Keratinocyte (primary cell): Measurements from ENCODE around the gene TENM4. TPM values are rescaled to one million over a fixed set of nuclear protein-coding genes. Genes with fewer than 3 reads are reported as not detected.

Experiments
- DNase-seq: peaks from one replicate; pipeline ENCODE4 v3.0.0-alpha.2; 2011; ENCODE audit warnings: low read depth, missing footprints, low spot score
- FAIRE-seq: peaks from 2 replicates; lab custom pipeline; 2011; peaks lifted over from hg19 to GRCh38; lab: Jason Lieb, UNC
- H2AFZ ChIP-seq: 2 replicates; pipeline ENCODE4 v1.6.0; 2012; ENCODE audit warnings: low read length, control low read depth, inconsistent platforms; ENCODE audit not compliant: control insufficient read depth
- H3K27ac ChIP-seq: 2 replicates; pipeline ENCODE4 v1.5.1; 2011; ENCODE audit warnings: low read length; ENCODE audit not compliant: control insufficient read depth, insufficient read depth
- H3K27me3 ChIP-seq: 3 replicates; pipeline ENCODE4 v1.6.0; 2011; ENCODE audit warnings: low read length; ENCODE audit not compliant: control insufficient read depth, insufficient read depth; ENCODE audit errors: extremely low read depth
- H3K36me3 ChIP-seq, 2 experiments: 2 replicates in 1 of 2; 3 replicates in 1 of 2; pipeline ENCODE4 v1.5.1; 2011; ENCODE audit warnings: low read length in 2 of 2, mild to moderate bottlenecking in 1 of 2; ENCODE audit not compliant: control insufficient read depth in 2 of 2, insufficient read depth in 2 of 2; ENCODE audit errors: extremely low read depth in 1 of 2
- H3K4me1 ChIP-seq: 3 replicates; pipeline ENCODE4 v1.5.1; 2011; ENCODE audit warnings: low read length; ENCODE audit not compliant: control insufficient read depth, insufficient read depth; ENCODE audit errors: extremely low read depth
- H3K4me2 ChIP-seq: 3 replicates; pipeline ENCODE4 v1.6.0; 2011; ENCODE audit warnings: low read depth, low read length; ENCODE audit not compliant: control insufficient read depth, insufficient read depth; ENCODE audit errors: extremely low read depth
- H3K4me3 ChIP-seq, 3 experiments: fragments of 200-600 bp in 1 of 3; sonication (generic) in 1 of 3; 2 replicates in 2 of 3; 3 replicates in 1 of 3; pipeline ENCODE4 v1.5.1; 2011 to 2016; ENCODE audit warnings: low read length in 3 of 3, mild to moderate bottlenecking in 3 of 3, control low read depth in 2 of 3, inconsistent platforms in 1 of 3, low read depth in 1 of 3, mixed read lengths in 1 of 3, mixed run types in 1 of 3, moderate library complexity in 1 of 3; ENCODE audit not compliant: control insufficient read depth in 2 of 3, insufficient read depth in 2 of 3; ENCODE audit errors: extremely low read depth in 1 of 3
- H3K79me2 ChIP-seq: 2 replicates; pipeline ENCODE4 v1.6.0; 2012; ENCODE audit warnings: low read length; ENCODE audit not compliant: control insufficient read depth, insufficient read depth
- H3K9ac ChIP-seq: 3 replicates; pipeline ENCODE4 v1.6.0; 2011; ENCODE audit warnings: low read length; ENCODE audit not compliant: control insufficient read depth, insufficient read depth; ENCODE audit errors: extremely low read depth
- H3K9me1 ChIP-seq: 3 replicates; pipeline ENCODE4 v1.6.0; 2011; ENCODE audit warnings: low read length; ENCODE audit not compliant: control insufficient read depth, insufficient read depth; ENCODE audit errors: extremely low read depth
- H3K9me3 ChIP-seq: 2 replicates; pipeline ENCODE4 v1.5.1; 2012; ENCODE audit warnings: low read depth, low read length; ENCODE audit not compliant: control insufficient read depth
- H4K20me1 ChIP-seq: 3 replicates; pipeline ENCODE4 v1.6.0; 2011; ENCODE audit warnings: low read length; ENCODE audit not compliant: control insufficient read depth, insufficient read depth; ENCODE audit errors: extremely low read depth
- CTCF ChIP-seq, 3 experiments: IDR thresholded peaks in 1 of 3; conservative IDR thresholded peaks in 1 of 3; optimal IDR thresholded peaks in 1 of 3; 2 replicates in 2 of 3; 3 replicates in 1 of 3; pipeline versions ENCODE3 to v1.5.1; 2011; ENCODE audit warnings: low read length in 3 of 3, mild to moderate bottlenecking in 3 of 3, moderate library complexity in 2 of 3, control low read depth in 1 of 3, inconsistent platforms in 1 of 3; ENCODE audit not compliant: insufficient read depth in 2 of 3; ENCODE audit errors: extremely low read depth in 1 of 3
- EZH2 ChIP-seq: IDR thresholded peaks from one replicate; pipeline ENCODE4 v1.6.1; 2012; ENCODE audit warnings: inconsistent platforms, mild to moderate bottlenecking, low read length, moderate library complexity
- dilution Hi-C: fragments of 300-500 bp; cut with MboI; formaldehyde crosslinking; loops from one replicate; pipeline ENCODE4 v1.7.0; 2020; ENCODE audit warnings: low sequenced_read_pairs; ENCODE audit not compliant: extremely low pct_ligation_motif_present
- polyA plus RNA-seq, 5 experiments: library from polyadenylated mRNA; depleted of rRNA in 3 of 5; stranded (reverse) in 3 of 5; stranded (forward) in 1 of 5; unstranded in 1 of 5; fragments of >200 nt; gene quantifications; 1 replicate in 1 of 5; 2 replicates in 3 of 5; 3 replicates in 1 of 5; pipeline versions ENCODE4 v1.2.1 to v1.2.3, GENCODE V29; 2011 to 2012; ENCODE audit warnings: missing spikeins in 2 of 5, low read depth in 1 of 5, low replicate concordance in 1 of 5

TENM4 gene
- polyA plus RNA-seq, 1 donor (not counting 4 experiments of a cell fraction or from before 2014, with no cell fraction given) = 3.5 TPM

GRCh38 chr11:79311461-79311860 lies 129.4 kb downstream of the TENM4 start:
- H3K27ac ChIP-seq = no peak overlapping the region
- peaks cover 5% of the 10 kb centered on the region for H3K9me1 ChIP-seq
- H4K20me1 ChIP-seq = no peaks in the 10 kb centered on the region
- H3K4me2 ChIP-seq = no peak overlapping the region
- H3K79me2 ChIP-seq = peaks cover 3% of the 10 kb centered on the region
- dilution Hi-C loops = no loop called here
- no peaks in the 10 kb centered on the region for H3K4me1 ChIP-seq
- no peak overlapping the region for H3K4me3 ChIP-seq
- TF ChIP-seq EZH2 = no peak
- TF ChIP-seq CTCF (optimal IDR thresholded peaks at IDR 0.05 in 1 of 3, IDR thresholded peaks at IDR 0.05 in 1 of 3, conservative IDR thresholded peaks at IDR 0.05 in 1 of 3; ENCODE audit: extremely low read depth in 1 of 3, insufficient read depth in 2 of 3, low read length in 3 of 3) = no peak
- H3K36me3 ChIP-seq = no peaks in the 10 kb centered on the region
- H3K9me3 ChIP-seq = no peaks in the 10 kb centered on the region
- no peaks in the 10 kb centered on the region for H3K27me3 ChIP-seq
- DNase-seq (no peak), FAIRE-seq (no peak)
- H2AFZ ChIP-seq = no peak overlapping the region
- H3K9ac ChIP-seq = no peak overlapping the region

GRCh38 chr11:79309407-79309806 lies 131.4 kb downstream of the TENM4 start:
- H3K9me3 ChIP-seq = no peaks in the 10 kb centered on the region
- no peaks in the 10 kb centered on the region for H4K20me1 ChIP-seq
- H3K9me1 ChIP-seq = no peaks in the 10 kb centered on the region
- no peak overlapping the region for H2AFZ ChIP-seq
- no peak overlapping the region for H3K4me2 ChIP-seq
- no peaks in the 10 kb centered on the region for H3K4me1 ChIP-seq
- peaks cover 3% of the 10 kb centered on the region for H3K79me2 ChIP-seq
- no peak for FAIRE-seq
- H3K4me3 ChIP-seq = no peak overlapping the region
- H3K27ac ChIP-seq = no peak overlapping the region
- dilution Hi-C loops = no loop called here
- H3K9ac ChIP-seq = no peak overlapping the region
- DNase-seq = no peak
- no peaks in the 10 kb centered on the region for H3K27me3 ChIP-seq
- TF ChIP-seq CTCF (optimal IDR thresholded peaks at IDR 0.05 in 1 of 3, IDR thresholded peaks at IDR 0.05 in 1 of 3, conservative IDR thresholded peaks at IDR 0.05 in 1 of 3; ENCODE audit: extremely low read depth in 1 of 3, insufficient read depth in 2 of 3, low read length in 3 of 3) = no peak
- TF ChIP-seq EZH2 = no peak
- no peaks in the 10 kb centered on the region for H3K36me3 ChIP-seq
